Suprapubic skin (tissue), 3 donors: ENCODE results near the gene OSBP2.

ENCODE experiments used
- EP300 ChIP-seq: sonication (generic); formaldehyde crosslinking; IDR thresholded peaks from one replicate; pipeline ENCODE4 v1.6.1; 2017; ENCODE audit warnings: antibody characterized with exemption
- POLR2A ChIP-seq, 2 donors: fragments of 450-650 bp; IDR thresholded peaks; one replicate each; pipeline ENCODE4 v1.6.1; 2017; ENCODE audit warnings: antibody characterized with exemption in 2 of 2, mild to moderate bottlenecking in 2 of 2, moderate library complexity in 2 of 2
- TF ChIP-seq, protein P1 (sequence below), 2 donors: fragments of 200-600 bp in 1 of 2; fragments of 450-650 bp in 1 of 2; sonication (generic) in 1 of 2; IDR thresholded peaks; one replicate each; pipeline ENCODE4 v1.5.1; 2016 to 2019; ENCODE audit warnings: antibody characterized with exemption in 2 of 2, mild to moderate bottlenecking in 1 of 2, moderate library complexity in 1 of 2

DNA sequence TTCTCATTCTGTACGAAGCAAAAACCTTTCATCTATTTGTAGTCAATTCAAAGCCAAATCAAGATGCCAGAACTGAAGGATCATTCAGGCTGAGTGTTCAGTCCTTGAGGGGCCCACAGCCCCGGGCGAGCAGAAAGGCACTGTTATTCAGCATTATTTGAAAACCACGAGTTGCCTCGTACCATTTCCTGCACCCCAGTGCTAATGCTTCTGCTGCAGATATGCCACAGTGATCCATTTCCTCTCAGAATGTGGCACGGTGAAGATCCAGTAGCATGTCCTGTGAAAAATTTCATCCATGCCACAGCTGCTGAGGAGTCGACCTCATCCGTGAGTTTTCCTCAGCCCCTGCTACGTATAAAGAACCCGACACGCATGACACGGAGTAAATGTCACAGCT lies 85.4 kb downstream of the OSBP2 start:
- TF ChIP-seq EP300 (no peak), POLR2A (IDR thresholded peaks at IDR 0.05) (no peak)
- TF ChIP-seq, protein P1, sequence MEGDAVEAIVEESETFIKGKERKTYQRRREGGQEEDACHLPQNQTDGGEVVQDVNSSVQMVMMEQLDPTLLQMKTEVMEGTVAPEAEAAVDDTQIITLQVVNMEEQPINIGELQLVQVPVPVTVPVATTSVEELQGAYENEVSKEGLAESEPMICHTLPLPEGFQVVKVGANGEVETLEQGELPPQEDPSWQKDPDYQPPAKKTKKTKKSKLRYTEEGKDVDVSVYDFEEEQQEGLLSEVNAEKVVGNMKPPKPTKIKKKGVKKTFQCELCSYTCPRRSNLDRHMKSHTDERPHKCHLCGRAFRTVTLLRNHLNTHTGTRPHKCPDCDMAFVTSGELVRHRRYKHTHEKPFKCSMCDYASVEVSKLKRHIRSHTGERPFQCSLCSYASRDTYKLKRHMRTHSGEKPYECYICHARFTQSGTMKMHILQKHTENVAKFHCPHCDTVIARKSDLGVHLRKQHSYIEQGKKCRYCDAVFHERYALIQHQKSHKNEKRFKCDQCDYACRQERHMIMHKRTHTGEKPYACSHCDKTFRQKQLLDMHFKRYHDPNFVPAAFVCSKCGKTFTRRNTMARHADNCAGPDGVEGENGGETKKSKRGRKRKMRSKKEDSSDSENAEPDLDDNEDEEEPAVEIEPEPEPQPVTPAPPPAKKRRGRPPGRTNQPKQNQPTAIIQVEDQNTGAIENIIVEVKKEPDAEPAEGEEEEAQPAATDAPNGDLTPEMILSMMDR (IDR thresholded peaks at IDR 0.05) = no peak
